Effector memory CD8-positive, alpha-beta T cell (primary cell): ENCODE data around the gene ZSWIM9.

Experiments
- ATAC-seq: fragments of 150-1000 bp; cut with Tn5 transposase; replicated peaks from 2 replicates; pipeline ENCODE4 v1.10.0; 2021; ENCODE audit warnings: mild to moderate bottlenecking, moderate library complexity
- DNase-seq, 3 experiments: peaks; one replicate each; pipeline ENCODE4 v3.0.0; 2021
- H3K27ac Mint-ChIP-seq, 2 donors: one replicate each; pipeline ENCODE4 v1.8.0; 2022; ENCODE audit warnings: mild to moderate bottlenecking in 2 of 2, mixed read lengths in 2 of 2, moderate library complexity in 2 of 2
- H3K27me3 Mint-ChIP-seq, 2 donors: one replicate each; pipeline ENCODE4 v1.8.0; 2022; ENCODE audit warnings: mixed read lengths in 2 of 2
- H3K36me3 Mint-ChIP-seq: one replicate; pipeline ENCODE4 v1.8.0; 2022; ENCODE audit warnings: mild to moderate bottlenecking, moderate library complexity, mixed read lengths; ENCODE audit not compliant: insufficient read depth
- H3K4me1 Mint-ChIP-seq, 2 donors: one replicate each; pipeline ENCODE4 v1.8.0; 2022; ENCODE audit warnings: low read depth in 2 of 2, mixed read lengths in 2 of 2
- H3K4me3 Mint-ChIP-seq, 2 donors: one replicate each; pipeline ENCODE4 v1.8.0; 2022; ENCODE audit warnings: mild to moderate bottlenecking in 2 of 2, mixed read lengths in 2 of 2, moderate library complexity in 2 of 2
- H3K9me3 Mint-ChIP-seq, 2 donors: one replicate each; pipeline ENCODE4 v1.8.0; 2022; ENCODE audit warnings: mixed read lengths in 2 of 2

ZSWIM9 gene

DNA sequence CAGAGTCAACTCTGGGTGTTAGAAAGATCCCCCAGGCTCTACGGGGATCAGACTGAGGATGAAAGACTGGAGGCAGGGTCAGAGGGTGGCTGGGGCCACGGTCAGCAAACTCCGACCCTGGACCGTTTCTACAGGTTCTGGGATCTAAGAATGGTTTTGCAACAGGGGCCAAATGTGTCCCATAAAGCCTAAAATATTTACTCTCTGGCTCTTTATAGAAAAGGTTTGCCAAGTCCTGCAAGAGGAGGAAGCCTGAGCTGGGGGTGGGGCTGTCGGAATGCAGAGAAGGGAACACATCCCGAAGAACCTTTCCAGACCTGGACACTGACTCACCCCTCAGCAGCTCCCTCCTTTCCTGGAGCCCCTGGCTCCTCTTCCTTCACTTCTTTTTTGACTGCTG is 21.1 kb upstream of the ZSWIM9 start:
- Mint-ChIP-seq H3K36me3 (peaks cover 37% of the 10 kb centered on the region), H3K4me1 (peaks cover 0 to 5% of the 10 kb centered on the region in 2 donors), H3K4me3 (no peak overlapping the region), H3K27me3 (no peaks in the 10 kb centered on the region), H3K27ac (no peak overlapping the region), H3K9me3 (no peaks in the 10 kb centered on the region)
- ATAC-seq (no peak), DNase-seq (no peak)

- ATAC-seq (peak; percentile 56), DNase-seq (peak; percentile 58 to 63 (median 60))
- no peak overlapping the region for H3K4me3 Mint-ChIP-seq
- H3K4me1 Mint-ChIP-seq = peaks cover 0 to 5% of the 10 kb centered on the region in 2 donors
- no peaks in the 10 kb centered on the region for H3K9me3 Mint-ChIP-seq
- no peaks in the 10 kb centered on the region for H3K27me3 Mint-ChIP-seq
- H3K27ac Mint-ChIP-seq = no peak overlapping the region
- H3K36me3 Mint-ChIP-seq = peaks cover 34% of the 10 kb centered on the region
Observed at GRCh38 chr19:48152551-48152950, 17.9 kb upstream of the ZSWIM9 start.

GRCh38 chr19:48154003-48154402 is 16.5 kb upstream of the ZSWIM9 start:
- DNase-seq = no peak
- no peak for ATAC-seq
- Mint-ChIP-seq H3K27me3 (no peaks in the 10 kb centered on the region), H3K27ac (no peak overlapping the region), H3K4me3 (no peak overlapping the region), H3K4me1 (peaks cover 0 to 5% of the 10 kb centered on the region in 2 donors), H3K9me3 (no peaks in the 10 kb centered on the region), H3K36me3 (peaks cover 30% of the 10 kb centered on the region)

DNA sequence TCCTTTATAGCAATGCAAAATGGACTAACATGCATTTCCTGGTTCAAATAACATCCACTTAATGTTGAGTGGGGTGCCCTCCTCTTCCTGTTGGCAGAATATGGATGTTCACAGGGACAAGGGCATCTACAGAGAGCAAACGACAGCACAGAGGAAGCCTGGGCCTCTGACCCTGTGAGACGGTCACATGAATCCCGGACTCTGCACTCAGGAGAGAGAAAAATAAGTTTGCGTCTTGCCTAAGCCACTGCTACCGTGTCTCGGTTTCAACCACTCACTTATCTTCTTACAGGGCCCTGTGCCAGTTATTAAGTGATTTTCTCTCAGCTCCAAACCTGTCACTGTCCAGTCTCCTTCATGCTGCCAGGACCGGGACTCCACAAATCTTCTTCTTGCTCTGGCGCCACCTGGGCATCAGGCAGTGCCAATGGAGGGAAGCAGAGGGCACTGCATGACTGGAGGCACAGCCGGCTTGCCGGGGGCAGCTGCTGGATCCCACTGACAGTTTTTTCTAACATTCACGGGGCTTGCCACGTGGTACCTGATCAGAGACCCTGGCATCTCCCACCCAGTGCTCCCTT is 12.2 kb upstream of the ZSWIM9 start:
- no peak overlapping the region for H3K27ac Mint-ChIP-seq
- no peaks in the 10 kb centered on the region for H3K9me3 Mint-ChIP-seq

DNA sequence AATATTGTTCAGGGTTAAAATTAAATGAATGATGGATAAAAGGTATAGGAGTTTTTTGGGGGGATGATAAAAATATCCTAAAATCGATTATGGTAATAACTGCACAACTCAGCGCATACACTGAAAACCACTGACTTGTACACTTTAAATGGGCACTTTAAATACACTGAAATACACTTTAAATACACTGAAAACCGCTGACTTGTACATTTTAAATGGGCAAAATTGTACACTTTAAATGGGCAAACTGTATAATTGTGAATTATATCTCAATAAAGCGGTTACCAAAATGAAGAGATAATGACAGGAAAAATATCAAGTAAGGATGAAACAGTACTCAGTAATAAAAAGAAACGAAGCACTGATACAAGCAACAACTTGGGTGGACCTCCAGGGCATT is 1.8 kb upstream of the ZSWIM9 start:
- peaks cover 19 to 24% of the 10 kb centered on the region in 2 donors for H3K4me1 Mint-ChIP-seq
- peaks cover 22% of the 10 kb centered on the region for H3K36me3 Mint-ChIP-seq
- DNase-seq (no peak), ATAC-seq (no peak)
- peak overlapping the region; percentile 27 to 92 for H3K4me3 Mint-ChIP-seq
- peak overlapping the region; percentile 84 to 93 for H3K27ac Mint-ChIP-seq
- H3K9me3 Mint-ChIP-seq = no peaks in the 10 kb centered on the region
- no peaks in the 10 kb centered on the region for H3K27me3 Mint-ChIP-seq

More for the DNA sequence above, 12.2 kb upstream of the ZSWIM9 start:
- ATAC-seq = no peak
- Mint-ChIP-seq H3K4me3 (no peak overlapping the region), H3K36me3 (peaks cover 25% of the 10 kb centered on the region), H3K4me1 (no peaks in the 10 kb centered on the region), H3K27me3 (no peaks in the 10 kb centered on the region)
- DNase-seq = no peak

DNA sequence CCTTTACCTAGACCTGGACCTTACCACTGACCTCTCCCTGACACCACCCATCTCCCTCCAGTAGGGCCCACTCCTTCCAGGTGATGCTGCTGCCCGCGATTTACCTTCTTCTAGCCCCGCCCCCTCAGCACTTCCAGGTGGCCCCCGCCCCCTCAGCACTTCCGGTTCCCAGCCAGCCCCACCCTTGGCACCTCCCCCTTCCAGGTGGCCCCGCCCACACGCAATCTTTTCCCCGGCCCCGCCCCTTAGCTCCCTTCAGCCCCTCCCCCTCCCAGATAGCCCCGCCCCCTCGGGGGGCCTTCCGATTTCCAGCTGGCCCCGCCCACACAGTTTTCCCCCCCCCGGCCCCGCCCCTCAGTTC is 922 bp upstream of the ZSWIM9 start:
- peaks cover 23% of the 10 kb centered on the region for H3K36me3 Mint-ChIP-seq
- no peaks in the 10 kb centered on the region for H3K27me3 Mint-ChIP-seq
- ATAC-seq = peak; percentile 40
- H3K4me1 Mint-ChIP-seq = peaks cover 19 to 24% of the 10 kb centered on the region in 2 donors
- peak overlapping the region; percentile 84 to 93 for H3K27ac Mint-ChIP-seq
- no peaks in the 10 kb centered on the region for H3K9me3 Mint-ChIP-seq
- DNase-seq = peak; percentile 89 to 92 (median 91)
- H3K4me3 Mint-ChIP-seq = peak overlapping the region; percentile 89 to 92

GRCh38 chr19:48170817-48171347 is 402 bp downstream of the ZSWIM9 start:
- DNase-seq (no peak), ATAC-seq (no peak)
- Mint-ChIP-seq H3K4me3 (peak overlapping the region; percentile 89 to 92), H3K36me3 (peaks cover 26% of the 10 kb centered on the region), H3K4me1 (peaks cover 19 to 21% of the 10 kb centered on the region in 2 donors), H3K27me3 (no peaks in the 10 kb centered on the region), H3K9me3 (no peaks in the 10 kb centered on the region), H3K27ac (peak overlapping the region; percentile 84 to 93)

DNA sequence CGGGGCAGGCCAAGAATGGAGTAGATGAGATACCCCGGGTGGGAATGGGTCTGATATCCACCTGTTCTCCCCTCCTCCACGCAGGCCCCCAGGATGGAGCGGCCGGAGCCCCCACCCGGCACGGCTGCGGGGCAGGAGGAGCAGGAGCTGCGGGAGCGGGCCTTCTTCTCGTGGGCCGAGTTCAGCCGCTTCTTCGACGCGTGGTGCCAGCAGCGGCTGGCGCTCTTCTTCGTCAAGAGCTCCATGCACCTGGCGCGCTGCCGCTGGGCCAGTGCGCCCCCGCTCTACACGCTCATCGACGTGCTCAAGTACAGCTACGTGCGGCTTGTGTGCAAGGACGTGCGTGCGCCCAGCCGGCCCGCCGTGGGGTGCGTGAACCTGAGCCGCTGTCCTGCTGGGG is 1.2 kb downstream of the ZSWIM9 start:
- peak overlapping the region in 1 of 2 donors; percentile 84 for H3K27ac Mint-ChIP-seq
- DNase-seq (no peak), ATAC-seq (no peak)
- H3K27me3 Mint-ChIP-seq = no peaks in the 10 kb centered on the region
- H3K4me1 Mint-ChIP-seq = peaks cover 19 to 21% of the 10 kb centered on the region in 2 donors
- H3K4me3 Mint-ChIP-seq = peak overlapping the region; percentile 89 to 92
- H3K9me3 Mint-ChIP-seq = no peaks in the 10 kb centered on the region
- H3K36me3 Mint-ChIP-seq = peaks cover 26% of the 10 kb centered on the region

- DNase-seq (no peak), ATAC-seq (no peak)
- no peak overlapping the region for H3K4me3 Mint-ChIP-seq
- no peaks in the 10 kb centered on the region for H3K9me3 Mint-ChIP-seq
- H3K27me3 Mint-ChIP-seq = no peaks in the 10 kb centered on the region
- H3K4me1 Mint-ChIP-seq = peaks cover 12 to 14% of the 10 kb centered on the region in 2 donors
- peak overlapping the region; percentile 18 to 39 for H3K27ac Mint-ChIP-seq
- H3K36me3 Mint-ChIP-seq = peaks cover 23% of the 10 kb centered on the region
Observed at GRCh38 chr19:48174445-48175030, 4.1 kb downstream of the ZSWIM9 start.

- H3K27ac Mint-ChIP-seq = peak overlapping the region in 1 of 2 donors; percentile 18
- H3K27me3 Mint-ChIP-seq = no peaks in the 10 kb centered on the region
- H3K4me1 Mint-ChIP-seq = peaks cover 8 to 9% of the 10 kb centered on the region in 2 donors
- DNase-seq = no peak
- H3K9me3 Mint-ChIP-seq = no peaks in the 10 kb centered on the region
- H3K36me3 Mint-ChIP-seq = peaks cover 14% of the 10 kb centered on the region
- H3K4me3 Mint-ChIP-seq = no peak overlapping the region
- ATAC-seq = no peak
Observed at GRCh38 chr19:48175578-48175977, 5.1 kb downstream of the ZSWIM9 start.

- Mint-ChIP-seq H3K27ac (peak overlapping the region in 1 of 2 donors; percentile 68), H3K9me3 (no peaks in the 10 kb centered on the region), H3K4me1 (peaks cover 3% of the 10 kb centered on the region in 2 donors), H3K27me3 (no peaks in the 10 kb centered on the region), H3K36me3 (peaks cover 15% of the 10 kb centered on the region), H3K4me3 (no peak overlapping the region)
- no peak for DNase-seq
- no peak for ATAC-seq
Observed at GRCh38 chr19:48176226-48176625, 5.7 kb downstream of the ZSWIM9 start.

DNA sequence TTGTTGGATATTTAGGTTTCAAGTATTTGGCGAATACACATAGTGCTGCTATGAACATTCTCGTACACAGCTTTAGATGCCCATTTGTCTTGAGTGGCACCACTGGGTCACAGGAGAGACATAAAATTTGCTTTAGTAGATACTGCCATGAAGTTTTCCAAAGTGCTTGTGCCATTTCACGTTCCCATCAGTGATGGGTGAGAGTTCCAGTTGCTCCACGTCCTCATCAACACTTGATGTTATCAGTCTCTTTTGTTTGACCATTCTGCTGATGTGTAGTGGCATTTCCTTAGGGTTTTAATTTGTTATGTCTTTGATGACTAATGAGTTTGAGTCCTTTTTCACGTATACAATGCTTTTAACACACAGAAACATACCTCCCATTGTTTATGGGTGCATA is 11.0 kb downstream of the ZSWIM9 start:
- Mint-ChIP-seq H3K9me3 (no peaks in the 10 kb centered on the region), H3K4me1 (no peaks in the 10 kb centered on the region), H3K27me3 (no peaks in the 10 kb centered on the region), H3K27ac (no peak overlapping the region), H3K4me3 (no peak overlapping the region), H3K36me3 (peaks cover 2% of the 10 kb centered on the region)
- ATAC-seq (no peak), DNase-seq (no peak)

GRCh38 chr19:48182434-48182833 is 12.0 kb downstream of the ZSWIM9 start:
- ATAC-seq (no peak), DNase-seq (no peak)
- Mint-ChIP-seq H3K36me3 (peaks cover 2% of the 10 kb centered on the region), H3K4me3 (no peak overlapping the region), H3K4me1 (no peaks in the 10 kb centered on the region), H3K27me3 (no peaks in the 10 kb centered on the region), H3K27ac (no peak overlapping the region), H3K9me3 (no peaks in the 10 kb centered on the region)

DNA sequence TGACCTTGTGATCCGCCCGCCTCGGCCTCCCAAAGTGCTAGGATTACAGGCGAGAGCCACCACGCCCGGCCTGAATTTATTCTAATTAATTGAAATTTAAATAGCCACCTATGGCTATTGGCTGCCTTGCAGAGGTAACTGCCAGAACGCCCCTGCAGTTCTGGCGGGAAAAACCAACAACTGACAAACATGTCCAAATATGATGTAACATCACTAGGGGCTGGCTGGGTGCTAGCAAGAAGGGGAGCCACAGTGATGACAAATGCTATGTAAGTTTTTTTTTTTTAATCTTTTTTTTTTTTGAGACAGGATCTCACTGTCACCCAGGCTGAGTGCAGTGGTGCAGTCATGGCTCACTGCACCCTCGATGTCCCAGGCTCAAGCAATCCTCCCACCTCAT is 12.9 kb downstream of the ZSWIM9 start:
- DNase-seq = no peak
- H3K27me3 Mint-ChIP-seq = no peaks in the 10 kb centered on the region
- no peak for ATAC-seq
- peak overlapping the region in 1 of 2 donors; percentile 72 for H3K27ac Mint-ChIP-seq
- no peaks in the 10 kb centered on the region for H3K9me3 Mint-ChIP-seq
- H3K36me3 Mint-ChIP-seq = peaks cover 8% of the 10 kb centered on the region
- H3K4me1 Mint-ChIP-seq = no peaks in the 10 kb centered on the region
- H3K4me3 Mint-ChIP-seq = no peak overlapping the region
